Measurements from ENCODE around the gene TMEM132C. TPM values are rescaled to one million over a fixed set of nuclear protein-coding genes. Genes with fewer than 3 reads are reported as not detected.
"Not testable (repeated sequence)": the region's sequence is repeated elsewhere in the genome, so short reads cannot be mapped to it uniquely, and the experiment has no call there.

Gene TMEM132C
- total and polyA plus RNA-seq, 2 of the 13 experiments (the other 11 are each of a cell fraction or from before 2014, with no cell fraction given) = not detected

GRCh38 chr12:128497376-128497775 is 230.4 kb downstream of the TMEM132C start:
- 47% methylated on average over 5 of the region's 13 CpGs for WGBS (ENCODE audit: low lambda C conversion rate)

GRCh38 chr12:128507470-128507869 is 240.5 kb downstream of the TMEM132C start:
- TF ChIP-seq FOXP1 (IDR thresholded peaks at IDR 0.05) = no peak
- no peak for TF ChIP-seq FOXP1 (CRISPR knock-in tag; IDR thresholded peaks at IDR 0.05)
- TF ChIP-seq ZNF207 (IDR thresholded peaks at IDR 0.05; ENCODE audit: borderline replicate concordance) = no peak
- TF ChIP-seq MAFK (conservative IDR thresholded peaks at IDR 0.05 in 1 of 2, IDR thresholded peaks at IDR 0.05 in 1 of 2; ENCODE audit: low read length in 2 of 2) = 0 out of 4 replicates have a peak, but pooled peaks of 1 of the 2 experiments have one; percentile 37
- TF ChIP-seq MAFF (IDR thresholded peaks at IDR 0.05; ENCODE audit: low read depth, low read length) = 0 out of 2 replicates have a peak, but pooled peaks have one; percentile 17
- H3K27me3 ChIP-seq (ENCODE audit: control insufficient read depth in 1 of 2, insufficient read depth in 2 of 2, low read length in 2 of 2) = no peaks in the 10 kb centered on the region
- in situ Hi-C loops (cut with HindIII; ENCODE audit: extremely low pct_ligation_motif_present, low pct_unique_long_range_greater_than_20kb) (no loop called here), intact Hi-C loops (cut with micrococcal nuclease; ENCODE audit: unreplicated experiment) (no loop called here)
- H3K36me3 ChIP-seq (replicated peaks in 1 of 2; ENCODE audit: control insufficient read depth in 1 of 2, insufficient read depth in 2 of 2, low read length in 2 of 2) = no peaks in the 10 kb centered on the region
- POLR2A ChIA-PET = no interaction called here
- ATAC-seq = no peak
- no peak overlapping the region for H3K27ac ChIP-seq (ENCODE audit: extremely low read length, insufficient read depth, low read length)
- no peak overlapping the region for H3K4me2 ChIP-seq (ENCODE audit: low read depth, low read length)
- H3K79me2 ChIP-seq (ENCODE audit: insufficient read depth, low read length) = no peaks in the 10 kb centered on the region
- FAIRE-seq = no peak
- BruUV-seq (replicated peaks) = no TSS peak
- no peak overlapping the region for H3K4me3 ChIP-seq (replicated peaks in 1 of 3; ENCODE audit: insufficient read depth in 1 of 3, low read depth in 2 of 3, low read length in 3 of 3)
- H3K4me1 ChIP-seq (ENCODE audit: insufficient read depth, low read length) = no peaks in the 10 kb centered on the region
- H3K9me3 ChIP-seq (ENCODE audit: low read length) = peaks cover 47% of the 10 kb centered on the region; the same call in 1 of the 2 replicates
- H4K20me1 ChIP-seq (ENCODE audit: insufficient read depth, low read length) = no peaks in the 10 kb centered on the region
- H3K9ac ChIP-seq (ENCODE audit: insufficient read depth, low read depth, low read length) = no peak overlapping the region
- CTCF ChIA-PET (ENCODE audit: low intra/inter-chr PET ratio, low total read pairs) = no interaction called here
- no peak for DNase-seq (ENCODE audit: low spot score)
- 13% methylated on average over 7 of the region's 7 CpGs for WGBS (ENCODE audit: low lambda C conversion rate)
- H2AFZ ChIP-seq (ENCODE audit: low read length) = no peak overlapping the region

More at GRCh38 chr12:128497376-128497775, 230.4 kb downstream of the TMEM132C start:
- in situ Hi-C loops (cut with HindIII; ENCODE audit: extremely low pct_ligation_motif_present, low pct_unique_long_range_greater_than_20kb); intact Hi-C loops (cut with micrococcal nuclease; ENCODE audit: unreplicated experiment); H3K79me2 ChIP-seq (ENCODE audit: insufficient read depth, low read length); BruUV-seq (replicated peaks); H3K4me3 ChIP-seq (replicated peaks in 1 of 3; ENCODE audit: insufficient read depth in 1 of 3, low read depth in 2 of 3, low read length in 3 of 3); H3K36me3 ChIP-seq (replicated peaks in 1 of 2; ENCODE audit: control insufficient read depth in 1 of 2, insufficient read depth in 2 of 2, low read length in 2 of 2); H3K4me2 ChIP-seq (ENCODE audit: low read depth, low read length); H3K27ac ChIP-seq (ENCODE audit: extremely low read length, insufficient read depth, low read length); ATAC-seq; H4K20me1 ChIP-seq (ENCODE audit: insufficient read depth, low read length); FAIRE-seq; POLR2A ChIA-PET; H3K4me1 ChIP-seq (ENCODE audit: insufficient read depth, low read length); H2AFZ ChIP-seq (ENCODE audit: low read length); DNase-seq (ENCODE audit: low spot score); H3K9ac ChIP-seq (ENCODE audit: insufficient read depth, low read depth, low read length); CTCF ChIA-PET (ENCODE audit: low intra/inter-chr PET ratio, low total read pairs); H3K27me3 ChIP-seq (ENCODE audit: control insufficient read depth in 1 of 2, insufficient read depth in 2 of 2, low read length in 2 of 2): not testable (repeated sequence)
- H3K9me3 ChIP-seq (ENCODE audit: low read length) = peaks cover 22% of the 10 kb centered on the region
